ENCODE measurements around the gene CTDSP1.

The CTDSP1 gene

DNA sequence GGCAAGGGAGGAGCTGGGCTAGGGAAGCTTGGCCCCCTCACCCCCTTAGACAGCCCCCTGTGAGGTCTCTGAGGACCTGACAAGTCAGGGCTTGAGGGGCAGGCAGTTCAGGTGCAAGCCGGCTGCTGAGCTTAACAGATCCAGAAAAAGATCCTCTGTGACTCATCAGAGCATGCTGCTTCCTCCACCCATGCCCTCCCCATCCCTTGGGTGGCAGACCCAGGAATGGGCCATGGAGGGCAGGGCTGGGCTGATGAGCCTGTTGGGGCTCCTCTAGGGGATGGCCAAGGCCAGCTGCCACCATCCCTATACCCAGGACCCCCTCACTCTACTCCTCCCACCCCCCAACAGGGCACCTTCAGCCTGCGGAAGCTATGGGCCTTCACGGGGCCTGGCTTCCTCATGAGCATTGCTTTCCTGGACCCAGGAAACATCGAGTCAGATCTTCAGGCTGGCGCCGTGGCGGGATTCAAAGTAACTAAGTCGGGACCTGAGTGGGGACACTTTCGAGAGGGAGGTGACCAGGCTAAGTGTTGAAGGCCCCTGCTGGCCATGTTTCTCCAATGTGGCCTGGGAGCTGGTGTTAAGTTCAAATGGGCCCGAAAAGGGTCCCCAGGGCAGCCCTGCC, 15.7 kb upstream of the CTDSP1 start:
- no peak for DNase-seq (ENCODE audit: low read depth in 2 of 2)

DNA sequence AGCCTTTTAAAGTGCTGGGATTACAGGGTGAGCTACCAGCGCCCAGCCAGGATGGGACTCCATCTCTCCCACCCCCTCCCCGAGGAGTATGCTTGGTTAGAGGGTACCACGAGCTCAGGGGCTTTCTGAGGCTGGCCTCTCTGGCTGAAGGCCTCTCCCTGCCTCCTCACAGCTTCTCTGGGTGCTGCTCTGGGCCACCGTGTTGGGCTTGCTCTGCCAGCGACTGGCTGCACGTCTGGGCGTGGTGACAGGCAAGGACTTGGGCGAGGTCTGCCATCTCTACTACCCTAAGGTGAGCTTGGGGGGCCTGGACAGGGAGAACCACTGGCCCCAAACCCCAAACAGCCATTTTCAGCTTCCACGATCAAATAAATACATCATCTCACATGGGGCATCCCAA, 14.7 kb upstream of the CTDSP1 start:
- no peak for DNase-seq (ENCODE audit: low read depth in 2 of 2)

DNA sequence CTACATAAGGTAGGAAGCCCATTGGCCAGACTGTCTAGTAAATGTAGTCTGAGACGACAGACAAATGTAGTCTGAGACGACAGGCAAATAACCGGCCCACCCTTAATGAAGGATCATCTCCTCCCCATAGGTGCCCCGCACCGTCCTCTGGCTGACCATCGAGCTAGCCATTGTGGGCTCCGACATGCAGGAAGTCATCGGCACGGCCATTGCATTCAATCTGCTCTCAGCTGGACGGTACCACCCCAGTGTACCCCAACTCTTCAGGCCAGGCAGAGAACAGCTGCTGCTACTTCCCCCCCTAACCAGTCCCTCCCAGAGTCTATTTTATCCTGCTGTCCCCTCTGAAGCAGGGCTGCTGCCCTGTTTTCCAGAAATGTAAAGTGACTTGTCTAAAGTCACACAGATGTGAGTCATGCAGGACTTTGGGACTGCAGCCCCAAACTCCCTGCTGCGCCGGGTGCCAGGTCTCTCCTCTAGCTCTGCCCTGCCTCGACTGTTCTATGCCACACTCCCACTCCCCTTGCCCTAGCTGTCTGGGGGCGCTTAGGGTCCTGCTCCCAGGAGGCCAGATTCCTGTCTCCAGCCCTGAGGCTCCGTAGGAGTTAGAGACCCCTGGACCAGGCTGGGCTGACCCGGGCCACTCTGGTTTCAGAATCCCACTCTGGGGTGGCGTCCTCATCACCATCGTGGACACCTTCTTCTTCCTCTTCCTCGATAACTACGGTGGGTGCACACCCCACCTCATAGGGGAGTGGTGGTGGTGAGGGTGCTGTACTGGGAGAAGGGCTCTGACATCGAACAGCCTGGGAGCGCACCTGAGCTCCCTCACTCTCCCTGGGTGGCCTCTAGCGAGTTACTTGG, 12.9 kb upstream of the CTDSP1 start:
- DNase-seq (ENCODE audit: low read depth in 2 of 2): no peak

DNA sequence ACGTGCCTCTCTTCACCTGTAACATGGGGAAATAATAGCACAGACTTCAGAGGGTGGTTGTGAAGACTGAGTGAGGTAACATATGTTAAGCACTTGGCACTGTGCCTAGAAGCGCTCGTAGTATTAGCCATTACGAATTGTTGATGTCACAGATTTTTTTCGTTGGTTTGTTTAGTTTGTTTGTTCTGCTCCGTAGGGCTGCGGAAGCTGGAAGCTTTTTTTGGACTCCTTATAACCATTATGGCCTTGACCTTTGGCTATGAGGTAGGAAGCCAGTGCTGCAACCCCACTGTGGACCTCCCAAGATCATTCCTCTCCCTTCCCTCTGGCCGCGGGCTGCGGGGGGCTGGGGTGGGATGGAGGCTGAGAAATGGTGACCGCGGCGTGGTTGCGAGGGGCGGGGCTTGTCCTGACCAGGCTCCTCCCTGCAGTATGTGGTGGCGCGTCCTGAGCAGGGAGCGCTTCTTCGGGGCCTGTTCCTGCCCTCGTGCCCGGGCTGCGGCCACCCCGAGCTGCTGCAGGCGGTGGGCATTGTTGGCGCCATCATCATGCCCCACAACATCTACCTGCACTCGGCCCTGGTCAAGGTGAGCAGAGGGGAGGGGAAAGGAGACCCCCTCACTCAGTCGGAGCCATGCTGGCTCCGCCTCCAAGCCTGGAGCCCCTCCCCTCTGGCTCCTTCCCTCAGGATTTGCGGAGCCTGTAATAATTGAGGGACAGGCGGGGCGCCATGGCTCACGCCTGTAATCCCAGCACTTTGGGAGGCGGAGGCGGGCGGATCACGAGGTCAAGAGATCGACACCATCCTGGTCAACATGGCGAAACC, 12.1 kb upstream of the CTDSP1 start:
- no peak for DNase-seq (ENCODE audit: low read depth in 2 of 2)

DNA sequence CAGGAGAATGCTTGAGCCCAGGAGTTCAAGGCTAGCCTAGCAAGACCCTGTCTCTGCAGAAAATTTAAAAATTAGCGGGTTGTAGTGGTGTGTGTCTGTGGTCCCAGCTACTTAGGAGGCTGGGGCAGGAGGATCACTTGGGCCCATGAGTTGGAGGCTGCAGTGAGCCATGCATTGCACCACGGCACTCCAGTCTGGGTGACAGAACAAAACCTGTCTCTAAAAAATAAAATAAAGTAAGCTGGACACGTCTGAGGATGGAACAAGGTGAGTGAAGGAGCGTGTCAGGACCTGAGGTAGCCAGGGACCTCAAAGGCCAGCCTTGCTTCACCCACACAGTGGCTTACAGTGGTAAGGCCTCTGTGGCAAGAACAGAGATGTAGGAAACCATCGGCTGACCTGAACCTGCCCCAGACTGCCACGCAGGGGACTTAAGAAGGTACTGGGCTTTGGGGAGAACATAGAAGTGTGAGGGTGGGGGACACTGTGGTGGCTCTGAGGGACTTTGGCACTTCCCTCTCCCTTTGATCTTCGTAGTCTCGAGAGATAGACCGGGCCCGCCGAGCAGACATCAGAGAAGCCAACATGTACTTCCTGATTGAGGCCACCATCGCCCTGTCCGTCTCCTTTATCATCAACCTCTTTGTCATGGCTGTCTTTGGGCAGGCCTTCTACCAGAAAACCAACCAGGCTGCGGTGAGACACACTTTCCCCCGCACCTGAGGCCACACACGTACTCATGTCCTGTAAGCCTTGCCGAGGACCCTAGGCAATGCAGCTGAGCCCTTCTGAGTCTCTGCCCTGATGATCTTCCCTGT, 10.1 kb upstream of the CTDSP1 start:
- no peak for DNase-seq (ENCODE audit: low read depth in 2 of 2)

DNA sequence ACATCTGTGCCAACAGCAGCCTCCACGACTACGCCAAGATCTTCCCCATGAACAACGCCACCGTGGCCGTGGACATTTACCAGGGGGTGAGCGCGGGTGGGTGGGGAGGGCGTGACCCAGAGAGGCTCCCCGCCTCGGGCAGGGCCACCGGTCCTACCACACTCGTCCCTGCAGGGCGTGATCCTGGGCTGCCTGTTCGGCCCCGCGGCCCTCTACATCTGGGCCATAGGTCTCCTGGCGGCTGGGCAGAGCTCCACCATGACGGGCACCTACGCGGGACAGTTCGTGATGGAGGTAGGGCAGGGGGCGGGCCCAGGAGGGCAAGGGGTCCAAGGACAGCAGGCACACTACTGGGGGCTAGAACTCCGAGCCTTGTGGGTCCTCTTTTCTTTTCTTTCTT, 8.5 kb upstream of the CTDSP1 start:
- DNase-seq (ENCODE audit: low read depth in 2 of 2): no peak

DNA sequence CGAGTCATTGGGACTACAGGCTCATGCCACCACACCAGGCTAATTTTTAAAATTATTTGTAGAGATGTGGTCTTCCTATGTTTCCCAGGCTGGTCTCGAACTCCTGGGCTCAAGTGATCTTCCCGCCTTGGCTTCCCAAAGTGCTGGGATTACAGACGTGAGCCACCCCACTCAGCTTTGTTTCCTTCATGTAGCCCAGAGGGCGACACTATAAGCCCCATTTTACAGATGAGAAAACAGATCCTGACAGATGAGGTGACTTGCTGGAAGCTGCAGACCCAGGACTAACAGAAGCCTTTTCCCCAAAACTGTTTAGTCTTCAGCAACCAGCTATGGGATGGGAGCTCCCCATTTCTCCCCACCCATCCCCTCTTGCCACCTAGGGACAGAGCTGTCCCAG, 7.2 kb upstream of the CTDSP1 start:
- DNase-seq (ENCODE audit: low read depth in 2 of 2): no peak

DNA sequence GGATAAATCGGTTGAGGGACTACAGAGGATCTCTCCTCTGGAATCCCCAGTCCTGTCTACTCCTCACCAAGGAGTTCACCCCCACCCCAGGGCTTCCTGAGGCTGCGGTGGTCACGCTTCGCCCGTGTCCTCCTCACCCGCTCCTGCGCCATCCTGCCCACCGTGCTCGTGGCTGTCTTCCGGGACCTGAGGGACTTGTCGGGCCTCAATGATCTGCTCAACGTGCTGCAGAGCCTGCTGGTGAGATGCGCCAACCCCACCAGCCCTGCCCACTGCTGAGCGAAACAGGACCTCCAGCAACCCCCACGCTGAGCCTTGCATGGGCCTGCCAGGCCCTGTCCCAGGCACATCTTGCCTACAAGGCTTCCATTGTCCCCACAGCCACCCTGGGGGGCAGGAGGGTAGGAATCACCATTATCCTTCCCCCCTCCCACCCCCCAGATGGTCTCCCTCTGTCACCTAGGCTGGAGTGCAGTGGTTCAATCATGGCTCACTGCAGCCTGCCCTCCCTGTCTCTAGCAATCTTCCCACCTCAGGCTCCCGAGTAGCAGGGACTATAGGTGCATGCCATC, 6.7 kb upstream of the CTDSP1 start:
- DNase-seq (ENCODE audit: low read depth in 2 of 2): no peak

DNA sequence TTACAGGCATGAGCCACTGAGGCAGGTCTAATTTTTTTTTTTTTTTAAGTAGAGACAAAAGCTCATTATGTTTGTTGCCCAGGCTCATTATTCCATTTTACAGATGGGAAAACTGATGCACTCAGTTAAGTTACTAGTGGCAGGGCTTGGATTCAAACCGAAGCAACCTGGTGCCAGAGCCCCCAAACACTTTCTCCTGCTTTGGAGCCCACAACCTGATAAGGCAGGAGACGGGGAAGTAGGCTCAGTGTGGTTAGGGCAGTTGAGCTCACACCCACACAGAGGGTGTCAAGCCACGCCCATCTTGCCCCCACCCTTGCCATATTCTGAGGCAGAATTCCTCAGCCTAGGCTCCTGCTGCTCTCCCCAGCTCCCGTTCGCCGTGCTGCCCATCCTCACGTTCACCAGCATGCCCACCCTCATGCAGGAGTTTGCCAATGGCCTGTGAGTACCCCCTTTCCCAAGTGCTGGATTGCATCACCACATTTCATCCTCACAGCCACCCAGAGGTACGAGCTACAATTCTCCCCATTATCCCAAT, 5.8 kb upstream of the CTDSP1 start:
- no peak for DNase-seq (ENCODE audit: low read depth in 2 of 2)

DNA sequence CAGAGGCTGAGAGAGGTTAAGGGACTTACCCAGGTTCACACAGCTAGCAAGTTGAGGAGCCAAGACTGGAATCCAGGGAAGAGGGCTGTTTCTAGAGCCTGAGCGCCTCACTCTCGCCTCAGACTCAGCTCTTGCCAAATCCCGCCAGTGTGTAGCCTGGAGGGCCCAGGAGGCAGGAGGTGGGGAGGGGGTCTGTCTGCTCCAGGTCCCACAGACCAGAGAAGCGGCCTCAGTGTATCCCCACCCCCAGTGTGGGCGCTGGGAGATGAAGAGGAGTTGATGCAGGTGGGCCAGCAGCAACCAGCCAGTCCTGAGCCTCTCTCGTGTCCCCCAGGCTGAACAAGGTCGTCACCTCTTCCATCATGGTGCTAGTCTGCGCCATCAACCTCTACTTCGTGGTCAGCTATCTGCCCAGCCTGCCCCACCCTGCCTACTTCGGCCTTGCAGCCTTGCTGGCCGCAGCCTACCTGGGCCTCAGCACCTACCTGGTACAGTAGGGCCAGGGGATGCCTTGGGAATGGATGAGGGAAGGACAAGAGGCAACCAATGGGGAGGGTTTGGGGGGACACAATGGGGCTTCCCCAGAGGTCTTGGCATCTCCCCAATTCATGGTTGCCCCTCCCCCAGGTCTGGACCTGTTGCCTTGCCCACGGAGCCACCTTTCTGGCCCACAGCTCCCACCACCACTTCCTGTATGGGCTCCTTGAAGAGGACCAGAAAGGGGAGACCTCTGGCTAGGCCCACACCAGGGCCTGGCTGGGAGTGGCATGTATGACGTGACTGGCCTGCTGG, 5.2 kb upstream of the CTDSP1 start:
- no peak for DNase-seq (ENCODE audit: low read depth in 2 of 2)

DNA sequence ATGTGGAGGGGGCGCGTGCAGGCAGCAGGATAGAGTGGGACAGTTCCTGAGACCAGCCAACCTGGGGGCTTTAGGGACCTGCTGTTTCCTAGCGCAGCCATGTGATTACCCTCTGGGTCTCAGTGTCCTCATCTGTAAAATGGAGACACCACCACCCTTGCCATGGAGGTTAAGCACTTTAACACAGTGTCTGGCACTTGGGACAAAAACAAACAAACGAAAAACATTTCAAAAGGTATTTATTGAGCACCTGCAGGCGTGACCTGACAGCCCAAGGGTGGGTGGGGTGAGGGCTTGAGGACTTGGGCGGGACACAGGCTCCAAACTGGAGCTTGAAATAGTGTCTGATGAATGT, 4.6 kb upstream of the CTDSP1 start:
- DNase-seq (ENCODE audit: low read depth in 2 of 2): no peak

DNA sequence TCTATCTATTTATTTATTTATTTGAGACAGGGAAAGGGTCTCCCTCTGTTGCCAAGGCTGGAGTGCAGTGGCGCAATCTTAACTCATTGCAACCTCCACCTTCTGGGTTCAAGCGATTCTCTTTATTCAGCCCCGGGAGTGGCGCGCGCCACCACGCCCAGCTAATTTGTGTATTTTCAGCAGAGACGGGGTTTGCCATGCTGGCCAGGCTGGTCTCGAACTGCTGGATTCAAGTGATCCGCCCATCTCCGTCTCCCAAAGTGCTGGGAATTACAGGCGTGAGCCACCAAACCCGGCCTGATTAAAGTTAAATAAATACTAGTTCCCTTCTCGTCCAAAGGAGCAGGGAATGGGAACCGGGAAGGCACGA, 4.2 kb upstream of the CTDSP1 start:
- no peak for DNase-seq (ENCODE audit: low read depth in 2 of 2)

DNA sequence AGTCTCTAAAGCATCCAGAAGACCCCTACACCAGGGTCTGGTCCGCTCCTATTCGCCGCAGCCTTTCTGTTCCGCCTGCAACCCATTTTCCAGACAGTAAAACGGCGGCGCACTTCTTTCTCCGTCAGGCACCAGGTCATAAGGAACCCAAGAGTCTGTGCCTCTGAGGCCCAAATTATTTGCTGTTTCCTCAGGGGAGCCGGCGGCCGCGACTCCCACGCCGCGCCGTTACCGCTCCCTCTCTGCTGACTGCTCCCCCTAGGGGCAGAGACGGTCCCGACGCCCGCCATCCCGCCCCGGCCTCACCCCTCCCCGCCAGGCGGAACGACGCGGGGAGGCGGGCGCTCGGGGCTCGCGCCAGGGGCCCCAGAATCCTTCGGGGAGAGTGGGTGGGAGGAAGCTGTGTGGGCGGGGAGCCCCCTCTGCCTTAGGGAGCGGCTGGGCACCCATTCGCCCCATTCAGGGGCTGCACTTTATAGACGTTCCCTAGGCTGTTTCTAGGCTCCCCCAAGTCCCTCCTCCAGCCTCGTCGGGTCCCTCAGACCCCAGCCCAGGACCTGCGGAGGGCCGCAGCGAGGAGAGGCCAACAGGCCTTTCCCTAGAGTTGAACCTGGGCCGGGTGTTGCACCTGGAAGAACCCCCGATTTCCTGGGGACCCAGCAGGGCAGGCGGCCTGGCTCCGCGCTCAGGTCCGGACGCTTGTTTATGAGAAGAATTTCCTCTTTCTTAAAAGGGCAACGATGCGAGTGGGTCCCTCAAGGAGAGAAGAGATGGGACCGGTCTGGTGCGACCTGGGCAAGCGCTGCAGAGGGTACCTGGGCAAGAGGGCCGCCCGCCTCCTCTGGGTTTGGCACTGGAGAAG, 3.6 kb upstream of the CTDSP1 start:
- DNase-seq (ENCODE audit: low read depth in 2 of 2): peak; percentile 90

DNA sequence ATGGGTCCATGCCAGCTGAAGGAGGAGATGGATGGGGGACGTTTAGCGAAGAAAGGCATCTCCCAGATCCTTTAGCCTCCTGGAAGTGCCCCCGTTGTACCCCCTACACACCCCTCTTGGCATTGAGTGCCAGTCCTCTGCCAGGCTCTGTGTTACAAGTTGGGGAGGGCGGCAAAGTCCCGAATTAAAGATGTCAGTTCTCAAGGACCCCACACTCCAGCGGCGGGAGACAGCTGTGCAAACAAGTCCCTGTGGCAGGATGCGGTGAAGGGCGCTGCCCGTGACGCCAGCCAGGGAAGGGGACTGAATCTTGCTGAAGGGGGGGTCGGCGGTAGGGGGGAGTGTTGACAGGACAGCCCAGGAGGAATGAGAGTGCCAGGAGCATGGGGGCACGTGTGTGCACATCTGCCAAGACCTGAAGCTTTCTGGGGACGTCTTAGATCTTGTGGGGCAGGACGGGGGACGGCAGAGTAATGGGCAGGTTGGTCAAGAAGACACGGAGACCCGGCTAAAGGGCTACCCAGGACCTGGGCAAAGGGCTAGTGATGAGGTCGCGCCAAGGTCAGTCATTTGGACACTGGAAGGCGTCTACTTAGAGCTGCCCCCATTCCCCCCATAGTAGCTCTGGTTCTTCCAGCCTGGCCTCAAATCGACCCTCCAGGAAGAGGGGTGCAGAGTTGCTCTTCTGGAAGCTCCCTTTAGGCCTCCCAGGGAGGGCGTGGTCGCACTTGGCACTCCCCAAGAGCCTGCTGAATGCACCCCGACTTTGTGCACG, 2.8 kb upstream of the CTDSP1 start:
- DNase-seq (ENCODE audit: low read depth in 2 of 2): peak; percentile 33 to 42

DNA sequence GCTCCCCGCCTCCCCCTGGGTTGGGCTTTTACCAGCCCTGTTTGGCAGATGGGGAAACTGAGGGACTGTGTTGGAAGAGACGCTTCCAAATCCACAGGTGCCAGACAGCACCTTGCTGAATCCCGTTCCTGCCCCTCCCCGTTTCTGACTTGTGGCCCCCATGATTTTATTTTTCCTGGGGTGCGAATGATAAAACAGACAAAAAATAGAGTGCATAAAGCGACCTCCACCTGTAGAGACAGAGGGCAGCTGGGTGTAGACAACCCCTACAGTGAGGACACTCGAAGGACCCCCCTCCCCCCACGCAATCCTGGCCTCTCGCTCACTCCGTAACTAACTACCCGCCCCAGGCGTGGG, 2.2 kb upstream of the CTDSP1 start:
- DNase-seq (ENCODE audit: low read depth in 2 of 2): no peak

DNA sequence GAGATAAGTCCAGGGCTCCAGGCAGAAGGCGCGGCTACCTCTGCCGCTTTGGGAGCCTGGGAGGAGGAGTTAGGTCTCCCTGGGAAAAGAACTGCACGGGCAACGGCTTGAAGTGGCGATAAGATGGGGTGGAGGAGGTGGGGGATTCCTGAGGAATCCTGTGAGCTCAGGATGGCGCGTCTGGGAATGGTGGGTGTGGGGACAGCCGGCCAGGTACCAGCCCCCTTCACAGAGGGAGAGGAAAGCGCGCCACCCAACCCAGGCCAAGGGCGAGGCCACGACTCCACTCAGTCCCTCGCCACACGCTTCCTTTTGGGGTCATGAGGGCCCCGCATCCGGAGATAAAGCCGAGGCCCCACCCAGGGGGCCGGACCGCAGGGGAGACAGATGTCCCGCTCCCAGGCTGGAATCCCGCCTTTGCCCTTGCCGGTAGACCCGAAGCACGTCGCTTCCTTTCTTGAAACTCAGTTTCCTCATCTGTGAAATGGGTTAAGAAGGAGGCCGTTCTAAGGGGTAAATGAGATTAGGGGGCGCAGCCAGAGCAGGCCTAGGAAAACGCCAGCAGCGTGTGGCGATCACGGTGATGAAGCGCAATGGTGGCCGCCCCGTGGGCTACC, 1.7 kb upstream of the CTDSP1 start:
- DNase-seq (ENCODE audit: low read depth in 2 of 2): peak in 1 of 2 donors; percentile 44

DNA sequence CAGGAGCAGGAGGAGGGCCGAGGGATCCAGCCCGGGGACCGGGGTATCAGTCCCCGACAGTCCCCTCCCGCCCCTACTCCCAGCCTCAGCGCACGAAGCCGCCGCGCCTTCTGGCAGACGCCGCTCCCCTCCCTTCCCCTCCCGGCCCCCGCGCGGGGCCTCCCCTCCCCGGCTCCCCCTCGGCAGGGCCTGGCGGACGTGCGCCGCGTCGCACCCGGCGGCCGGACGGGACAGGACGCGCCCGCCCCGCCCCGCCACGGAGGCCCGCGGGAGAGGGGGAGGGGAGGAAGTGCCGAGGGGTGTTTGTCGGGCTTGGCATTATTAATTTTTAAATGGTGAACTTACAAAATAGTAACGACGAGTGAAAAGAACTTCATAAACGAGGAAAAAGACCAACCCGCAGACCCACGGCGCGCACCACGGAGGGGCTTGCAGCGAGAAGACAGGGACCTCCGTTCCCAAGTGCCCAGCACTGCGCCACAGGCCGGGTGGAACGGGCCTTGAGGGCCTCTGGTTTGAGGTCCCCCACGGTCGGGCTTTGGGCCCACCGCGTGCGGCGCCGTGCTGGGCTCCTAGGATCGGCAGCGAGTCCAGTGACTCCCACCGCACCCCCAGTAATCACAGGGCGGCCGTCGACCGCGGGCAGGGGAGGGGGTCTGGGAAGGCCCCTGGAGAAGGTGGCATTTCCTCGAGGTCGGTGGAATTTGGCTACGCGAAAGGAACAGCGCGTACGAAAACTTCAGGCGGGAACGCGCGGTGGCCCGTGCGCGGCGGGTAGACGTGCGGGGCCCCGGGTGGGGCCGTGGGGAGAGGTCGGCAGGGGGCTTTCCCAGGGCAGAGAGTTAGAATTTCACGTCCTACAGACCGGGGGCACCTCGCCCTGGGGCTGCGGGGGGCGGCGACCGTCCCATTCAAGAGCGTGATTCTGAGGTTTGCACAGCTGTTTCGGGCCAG, 954 bp upstream of the CTDSP1 start:
- peak; percentile 51 to 56 for DNase-seq (ENCODE audit: low read depth in 2 of 2)

Measured in stimulated activated CD4-positive, alpha-beta T cell treated with anti-CD3 and anti-CD28 coated beads, Interleukin-4, amount 100 ng/mL, for 48 hours (primary cell).